HL-60/S4 treated with retinoic acid at 250 ng/mL for 4 days and 3 days (cell line): ENCODE data around the gene GLCE.
"Not testable (repeated sequence)": the region's sequence is repeated elsewhere in the genome, so short reads cannot be mapped to it uniquely, and the experiment has no call there.

Experiments
- in situ Hi-C: fragments of 300-500 bp; cut with MboI; formaldehyde crosslinking; loops from 2 replicates; pipeline ENCODE4 v1.7.0; 2022; ENCODE audit warnings: low sequenced_read_pairs

GLCE gene

DNA sequence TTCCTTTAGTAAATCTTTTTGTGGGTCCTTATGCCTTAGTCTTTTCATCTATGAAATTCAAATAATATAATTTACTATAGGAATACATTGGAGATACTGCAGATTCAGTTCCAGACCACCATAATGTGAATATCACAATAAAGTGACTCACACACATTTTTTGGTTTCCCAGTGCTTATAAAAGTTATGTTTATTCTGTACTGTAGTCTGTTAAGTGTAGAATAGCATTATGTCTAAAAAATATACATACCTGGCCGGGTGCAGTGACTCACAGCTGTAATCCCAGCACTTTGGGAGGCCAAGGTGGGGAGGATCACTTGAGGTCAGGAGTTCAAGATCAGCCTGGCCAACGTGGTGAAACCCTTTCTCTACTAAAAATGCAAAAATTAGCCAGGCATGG, 84.4 kb downstream of the GLCE start:
- in situ Hi-C loops, result no loop called here

DNA sequence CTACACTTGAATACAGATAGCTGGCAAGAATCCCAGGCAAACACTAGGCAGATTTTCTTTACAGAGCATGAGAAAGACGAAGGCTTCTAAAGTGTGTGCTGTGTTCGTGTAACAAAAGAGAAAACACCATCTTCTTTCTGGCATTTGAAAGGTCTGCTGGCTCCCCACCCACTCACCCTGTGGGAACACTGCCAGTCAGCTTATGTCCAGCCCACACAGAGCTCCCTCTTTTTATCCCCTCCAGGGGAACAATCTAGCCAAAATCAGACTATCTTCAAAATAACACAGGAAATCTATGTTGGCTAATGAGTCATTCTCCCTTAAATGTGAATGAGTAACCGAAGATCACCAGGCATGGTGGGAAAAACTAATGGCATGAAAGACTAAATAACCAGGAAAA, 92.7 kb downstream of the GLCE start:
- in situ Hi-C loops, result no loop called here

DNA sequence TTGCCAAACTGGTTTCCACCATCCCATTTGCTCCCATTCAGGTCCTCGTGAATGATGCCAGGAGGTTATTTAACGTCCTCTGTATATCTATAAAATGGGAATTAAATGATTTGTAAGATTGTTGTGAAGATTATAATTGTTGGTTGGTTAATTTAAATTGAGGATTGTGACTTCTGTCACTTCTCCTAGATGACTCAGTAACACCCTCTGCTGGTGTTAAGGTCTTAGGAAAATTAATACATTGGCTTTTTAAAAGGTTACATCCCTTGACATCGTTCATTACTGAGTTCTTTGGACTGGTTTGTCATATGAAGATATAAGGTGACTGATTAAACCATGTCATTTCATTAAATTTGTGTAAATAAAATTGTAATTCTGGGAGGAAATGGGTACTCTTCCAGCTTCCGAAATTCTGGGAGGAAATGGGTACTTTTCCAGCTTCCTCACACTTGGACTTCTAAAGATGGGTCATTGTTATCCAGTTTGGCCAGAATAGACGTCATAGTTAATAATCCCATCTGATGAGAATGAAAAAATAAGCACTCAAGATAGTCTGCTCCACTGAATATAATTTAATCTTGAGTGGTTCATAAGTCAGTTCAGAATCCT, 105.0 kb downstream of the GLCE start:
- in situ Hi-C loops, result no loop called here

DNA sequence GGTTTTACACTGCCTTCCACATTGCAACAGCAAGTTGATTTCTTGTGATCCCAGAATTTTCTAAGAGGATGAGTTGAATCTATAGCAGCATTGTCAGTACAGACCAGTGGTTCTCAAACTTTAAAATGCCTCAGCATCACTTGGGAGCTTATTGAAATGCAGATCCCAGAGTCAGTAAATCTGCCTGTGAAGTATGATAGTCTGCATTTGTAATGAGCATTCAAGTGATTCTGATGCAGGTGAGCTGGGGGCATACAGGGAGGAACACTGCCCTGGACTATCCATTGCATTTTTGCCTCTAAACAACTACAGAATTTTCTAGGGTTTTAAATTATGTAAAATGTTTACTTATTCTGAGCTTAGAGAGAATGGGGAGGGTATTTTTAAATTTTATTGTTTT, 110.8 kb downstream of the GLCE start:
- in situ Hi-C loops, result no loop called here

DNA sequence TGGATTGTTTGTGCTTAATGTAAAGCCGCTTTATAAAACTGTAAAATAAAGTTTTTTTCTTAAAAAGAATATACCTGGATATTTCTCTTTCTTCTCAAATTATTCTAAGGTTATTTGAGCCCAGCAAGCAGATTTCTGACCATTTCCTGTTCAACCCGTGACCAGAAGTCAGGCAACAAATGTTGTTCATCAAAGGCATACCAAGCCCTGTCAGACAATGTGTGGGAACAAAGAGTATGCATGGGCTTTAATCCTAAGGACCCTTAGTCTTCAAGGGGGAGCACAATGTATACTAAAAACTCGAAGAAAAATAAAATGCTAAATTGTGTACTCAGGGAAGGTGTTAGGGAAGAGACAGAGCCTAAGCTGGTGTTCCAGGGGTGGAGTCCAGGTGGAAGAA, 111.7 kb downstream of the GLCE start:
- in situ Hi-C loops, result no loop called here

DNA sequence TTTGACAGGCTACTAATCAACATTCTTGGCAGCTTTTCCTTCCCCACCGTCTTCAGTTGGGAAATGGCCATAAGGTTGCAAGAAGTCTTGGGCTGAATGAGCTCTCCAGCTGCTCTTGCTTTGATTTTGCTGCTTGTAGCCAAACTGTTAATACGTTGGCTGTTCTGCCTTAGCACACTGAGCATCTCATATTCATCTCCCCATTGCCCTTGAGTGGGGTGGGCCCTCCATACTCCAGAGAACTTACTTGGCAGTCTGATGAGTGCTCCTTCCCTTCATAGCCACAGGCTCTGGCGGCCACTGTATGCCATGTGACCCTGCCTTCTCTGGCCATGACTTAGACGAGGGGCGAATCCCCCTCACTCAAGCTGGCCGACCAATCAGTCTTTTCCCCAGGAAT, 112.5 kb downstream of the GLCE start:
- in situ Hi-C loops, result no loop called here

DNA sequence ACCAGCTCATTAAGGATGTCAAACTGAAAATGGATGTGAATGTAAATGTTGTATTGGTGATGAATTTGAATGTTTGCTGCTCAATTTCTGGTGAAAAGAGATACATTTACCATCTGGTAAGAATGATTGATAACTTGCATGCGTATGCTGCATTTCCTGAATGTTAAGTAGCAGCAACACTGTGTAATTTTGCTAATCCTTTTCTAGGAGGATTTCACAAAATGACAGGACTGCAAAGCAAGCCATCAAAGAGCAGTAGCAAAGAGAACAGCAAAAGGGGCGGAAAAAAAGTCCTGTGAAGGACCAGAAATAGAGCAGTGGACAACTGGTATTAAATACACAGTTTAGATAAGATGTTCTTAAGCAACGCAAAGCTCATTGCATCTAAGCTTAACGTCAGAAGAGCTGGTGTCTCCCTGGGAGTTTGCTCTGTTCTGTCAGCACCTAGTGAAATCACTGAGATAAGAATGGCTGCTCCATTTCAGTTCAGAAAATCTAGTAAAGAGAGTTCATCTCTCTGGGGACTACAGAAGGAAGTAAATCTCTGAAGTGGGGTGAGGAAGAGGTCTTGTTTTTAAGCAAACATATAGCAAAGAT, 114.7 kb downstream of the GLCE start:
- in situ Hi-C loops, result no loop called here

DNA sequence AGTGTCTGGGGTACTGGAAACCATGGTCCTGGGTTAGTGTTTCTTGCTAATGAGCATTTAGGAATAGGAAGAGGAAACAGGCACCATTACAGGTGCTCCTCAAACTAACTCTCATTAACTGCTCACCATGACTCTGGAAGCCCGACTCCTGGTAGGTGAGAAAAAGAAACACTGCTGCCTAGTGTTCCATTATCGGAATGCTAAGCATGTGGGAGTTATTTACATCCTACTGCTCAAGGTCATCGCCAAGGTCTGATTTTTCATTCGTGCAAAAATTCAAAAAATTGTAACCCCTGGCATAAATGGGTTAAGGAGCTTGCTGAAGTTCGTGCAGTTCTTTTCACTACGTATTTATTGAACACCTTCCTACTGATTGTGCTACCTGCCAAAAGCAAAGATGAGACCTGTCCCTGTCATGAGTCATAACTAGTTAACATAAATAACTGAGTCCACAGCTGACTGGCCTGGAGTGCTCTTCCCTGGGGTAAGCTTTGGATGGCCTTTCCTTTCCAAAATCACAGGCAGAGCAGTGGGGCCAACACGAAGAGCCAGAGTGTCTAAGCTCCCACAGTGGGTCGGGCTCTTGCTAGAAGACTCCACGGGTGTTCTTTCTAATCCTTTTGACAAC, 115.6 kb downstream of the GLCE start:
- in situ Hi-C loops, result no loop called here

DNA sequence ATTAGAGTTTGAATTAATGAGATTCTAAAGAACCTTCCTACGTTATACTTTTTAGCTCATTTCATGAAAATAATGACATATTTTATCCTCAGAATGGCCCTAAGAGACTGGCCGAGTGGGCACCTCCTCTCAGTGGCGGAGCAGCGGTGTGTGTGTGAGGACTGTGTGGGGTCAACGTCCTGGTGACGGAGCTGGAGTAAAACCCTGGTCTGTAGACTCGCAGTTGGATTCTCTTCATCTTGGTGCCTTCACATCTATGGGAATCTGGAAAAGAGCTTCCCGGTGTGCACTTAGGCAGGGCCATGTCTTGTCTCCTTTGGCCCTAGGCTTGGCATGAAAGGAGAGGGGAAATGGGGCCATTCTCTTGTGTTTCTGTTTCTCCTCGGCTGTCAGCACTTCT, 116.9 kb downstream of the GLCE start:
- in situ Hi-C loops, result no loop called here

DNA sequence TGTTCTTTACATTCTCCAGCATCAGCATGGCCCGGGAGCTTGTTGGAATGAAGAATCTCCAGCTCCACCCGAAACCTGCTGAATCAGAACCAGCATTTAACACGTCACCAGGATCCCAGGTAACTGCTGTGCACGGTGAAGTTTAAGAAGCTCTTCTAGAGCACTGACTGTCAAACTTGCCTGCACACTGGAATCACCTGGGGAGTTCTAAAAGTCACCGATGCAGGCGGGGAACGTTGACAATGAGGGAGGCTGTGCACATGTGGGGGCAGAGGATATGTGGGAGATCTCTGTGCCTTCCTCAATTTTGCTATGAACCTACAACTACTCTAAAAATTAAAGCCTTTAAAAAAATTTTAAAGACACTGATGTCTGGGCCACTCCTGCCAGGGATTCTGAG, 119.2 kb downstream of the GLCE start:
- in situ Hi-C loops, result no loop called here

DNA sequence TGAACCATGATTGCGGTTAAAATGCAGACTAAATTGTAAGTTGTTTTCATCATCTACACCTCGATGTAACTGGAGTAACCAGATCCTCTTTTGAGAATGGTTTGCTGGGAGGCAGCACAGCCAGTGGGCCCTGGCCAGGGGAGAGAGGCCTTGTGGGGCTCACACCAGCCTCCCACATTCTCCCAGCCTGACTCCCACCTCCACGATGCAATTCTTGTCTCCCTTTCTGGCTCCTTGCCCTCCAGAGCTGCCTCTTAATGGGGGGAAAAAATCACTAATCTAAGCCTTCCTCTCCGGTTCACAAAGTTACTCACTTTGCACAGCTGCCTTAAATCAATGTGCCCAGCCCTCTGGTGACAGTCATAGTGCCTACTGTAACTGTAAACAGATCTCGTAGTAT, 120.3 kb downstream of the GLCE start:
- in situ Hi-C loops, result no loop called here

DNA sequence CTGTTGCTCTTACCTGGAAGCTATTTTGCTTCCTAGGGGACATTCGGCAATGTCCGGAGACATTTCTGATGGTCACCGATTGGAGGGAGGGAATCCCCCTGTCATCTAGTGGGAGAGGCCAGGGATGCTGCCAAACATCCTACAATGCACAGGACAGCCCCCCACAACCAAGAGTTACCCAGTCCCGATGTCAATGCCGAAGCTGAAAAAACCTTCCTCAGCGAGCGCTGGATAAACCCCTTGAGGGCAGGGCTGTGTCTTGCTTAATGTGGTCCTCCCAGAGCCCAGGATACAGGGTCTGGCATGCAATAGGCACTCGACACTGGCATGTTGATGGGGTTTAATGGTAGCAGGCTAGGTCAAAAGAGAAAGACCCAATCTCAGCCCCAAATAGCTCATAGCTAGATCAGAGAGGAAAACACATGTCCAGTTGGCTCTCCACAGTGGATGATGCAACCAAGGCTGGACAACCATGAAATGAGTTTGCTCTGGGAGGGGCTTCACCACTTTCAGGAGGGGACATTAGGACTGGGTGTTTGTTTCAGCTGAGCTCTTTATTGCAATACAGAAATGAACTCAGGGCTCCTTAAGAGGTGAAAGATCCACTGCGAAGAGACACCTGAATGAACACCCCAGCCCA, 121.8 kb downstream of the GLCE start:
- in situ Hi-C loops, result no loop called here

DNA sequence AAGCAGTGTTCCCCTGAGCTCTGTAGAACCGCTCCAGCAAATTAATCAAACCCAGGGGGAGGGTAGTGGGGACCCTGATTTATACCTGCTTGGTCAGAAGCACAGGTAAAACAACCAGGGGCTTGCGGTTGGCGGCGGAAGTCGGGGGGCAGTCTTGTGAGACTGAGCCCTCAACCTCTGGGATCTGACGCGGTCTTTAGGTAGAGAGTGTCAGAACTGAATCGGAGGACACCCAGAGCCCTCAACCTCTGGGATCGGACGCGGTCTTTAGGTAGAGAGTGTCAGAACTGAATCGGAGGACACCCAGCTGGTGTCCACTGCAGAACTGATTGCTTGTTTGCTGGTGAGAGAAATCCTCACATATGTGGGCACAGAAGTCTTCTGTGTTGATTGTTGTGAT, 125.4 kb downstream of the GLCE start:
- in situ Hi-C loops, result no loop called here

DNA sequence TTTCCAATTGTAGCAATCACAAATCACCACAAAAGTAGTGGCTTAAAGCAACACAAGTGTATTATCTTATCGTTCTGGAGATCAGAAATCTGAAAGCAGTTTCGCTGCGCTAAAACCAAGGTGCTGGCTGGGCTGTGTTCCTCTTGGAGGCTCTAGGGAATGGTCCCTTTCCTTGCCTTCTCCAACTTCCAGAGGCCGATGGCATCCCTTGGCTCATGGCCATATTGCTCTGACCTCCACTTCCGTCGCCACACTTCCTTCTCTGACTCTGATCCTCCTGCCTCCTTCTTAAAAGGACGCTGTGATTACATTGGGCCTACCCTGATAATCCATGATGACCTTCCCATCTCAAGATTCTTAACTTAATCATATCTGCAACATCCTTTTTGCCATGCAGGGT, 127.6 kb downstream of the GLCE start:
- in situ Hi-C loops, result no loop called here

DNA sequence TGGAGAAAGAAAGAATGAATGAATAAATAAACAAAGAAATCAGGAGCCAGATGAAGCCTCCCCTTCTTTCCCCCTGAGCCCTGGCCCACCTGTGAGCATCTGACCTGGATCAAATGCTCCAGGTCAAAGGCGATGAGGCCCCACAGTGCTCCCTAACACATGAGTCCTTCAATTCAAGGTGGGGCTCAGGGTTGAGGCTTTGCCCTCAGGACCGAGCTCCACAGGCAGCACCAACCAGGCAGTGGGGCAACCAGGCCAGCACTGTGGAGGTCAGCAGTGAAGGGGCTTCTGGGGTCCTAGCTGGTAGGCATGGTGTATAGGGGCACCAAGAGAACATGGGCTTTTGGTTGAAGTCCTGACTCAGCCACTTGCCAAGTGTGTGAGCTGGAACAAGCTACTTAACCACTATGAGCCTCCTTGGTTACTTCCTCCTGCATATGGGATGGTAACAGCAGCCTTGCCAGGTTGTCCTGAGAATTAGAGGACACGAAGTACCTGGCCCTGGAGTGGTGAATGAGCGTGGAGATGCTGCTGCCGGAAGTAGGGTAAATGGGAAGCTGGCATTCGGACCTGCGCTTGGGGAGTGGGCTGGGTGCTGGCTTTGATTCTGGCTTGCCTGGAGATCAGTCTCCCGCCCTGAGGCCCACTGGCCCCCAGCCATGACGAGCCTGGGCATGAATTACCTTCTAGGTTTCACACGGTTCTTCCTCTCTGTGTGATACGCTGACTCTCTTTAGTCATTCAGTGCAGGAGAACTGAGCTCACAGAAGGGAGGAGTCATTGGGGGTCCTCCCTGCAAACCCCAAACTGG, 128.3 kb downstream of the GLCE start:
- in situ Hi-C loops, result no loop called here

DNA sequence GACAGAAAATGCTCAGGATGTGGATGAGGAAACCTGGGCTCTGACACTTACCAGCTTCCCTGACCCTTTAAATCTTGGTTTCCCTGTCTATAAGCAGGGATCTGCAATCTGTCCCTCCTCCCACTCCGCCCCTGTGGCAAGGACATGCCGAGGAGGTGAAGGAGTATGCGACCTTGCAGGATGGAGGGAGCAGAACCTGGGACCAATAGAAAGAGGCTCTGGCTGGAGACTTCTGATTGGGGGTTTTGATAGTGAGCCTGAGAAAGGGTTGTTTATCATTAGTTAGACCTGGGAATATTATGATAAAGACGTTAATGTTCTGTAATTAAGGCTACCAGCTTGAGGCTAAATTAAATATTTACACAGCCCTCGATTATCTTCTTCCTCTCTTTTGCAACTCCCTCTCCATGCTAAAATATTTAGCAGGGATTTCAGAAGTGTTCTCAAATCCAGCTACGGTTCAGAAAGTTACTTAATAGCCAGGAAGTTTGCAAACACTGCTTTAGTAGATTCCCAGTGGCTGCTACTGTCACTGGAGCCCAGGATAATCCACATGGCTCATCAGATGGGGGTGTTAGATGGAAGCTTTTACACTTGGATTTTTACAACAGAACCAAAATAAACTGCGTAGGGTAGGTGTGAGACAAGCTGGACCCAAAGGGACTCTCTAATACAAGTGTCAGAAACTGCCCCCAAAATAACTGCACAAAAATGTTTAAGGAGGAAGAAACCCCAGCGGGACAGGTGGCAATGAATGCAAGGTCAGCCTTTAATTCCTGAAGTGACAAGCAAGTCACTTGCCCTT, 129.1 kb downstream of the GLCE start:
- in situ Hi-C loops, result no loop called here

DNA sequence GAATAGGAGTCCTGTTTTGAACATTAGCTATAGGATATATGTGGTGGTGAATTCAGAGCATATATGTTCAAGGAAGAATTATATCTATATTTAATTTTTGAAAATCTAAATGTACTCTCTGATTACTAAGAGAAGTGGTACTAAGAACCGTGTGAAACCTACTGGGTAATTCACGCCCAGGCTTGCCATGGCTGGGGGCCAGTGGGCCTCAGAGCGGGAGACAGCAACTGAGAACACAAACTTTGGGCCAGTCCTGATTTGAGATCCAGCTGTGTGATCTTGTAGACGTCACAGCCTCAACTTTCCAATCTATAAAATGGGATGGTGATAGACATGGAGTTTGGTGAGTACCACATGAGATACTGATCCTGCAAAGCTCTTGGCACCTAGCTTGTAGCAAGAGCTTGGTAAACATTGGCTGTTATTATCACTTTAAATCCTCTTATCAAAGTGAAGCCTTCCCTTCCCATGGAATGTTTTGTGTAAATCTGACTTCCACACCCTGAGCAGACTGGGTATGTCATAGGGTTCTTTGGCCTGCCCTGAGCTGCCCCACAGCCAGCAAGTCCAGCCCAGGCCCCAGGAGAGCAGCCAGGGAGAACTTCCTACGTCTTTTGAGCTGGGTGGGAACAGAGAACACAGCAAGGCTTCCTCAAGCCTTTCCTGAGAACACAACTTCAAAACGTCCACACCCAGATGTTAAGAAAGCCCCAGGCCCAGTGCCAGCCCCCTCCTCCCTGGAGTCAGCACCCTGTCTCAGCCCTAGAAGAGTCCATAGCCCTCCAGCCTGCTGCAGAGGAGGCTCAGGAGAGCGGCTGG, 130.1 kb downstream of the GLCE start:
- in situ Hi-C loops, result no loop called here

DNA sequence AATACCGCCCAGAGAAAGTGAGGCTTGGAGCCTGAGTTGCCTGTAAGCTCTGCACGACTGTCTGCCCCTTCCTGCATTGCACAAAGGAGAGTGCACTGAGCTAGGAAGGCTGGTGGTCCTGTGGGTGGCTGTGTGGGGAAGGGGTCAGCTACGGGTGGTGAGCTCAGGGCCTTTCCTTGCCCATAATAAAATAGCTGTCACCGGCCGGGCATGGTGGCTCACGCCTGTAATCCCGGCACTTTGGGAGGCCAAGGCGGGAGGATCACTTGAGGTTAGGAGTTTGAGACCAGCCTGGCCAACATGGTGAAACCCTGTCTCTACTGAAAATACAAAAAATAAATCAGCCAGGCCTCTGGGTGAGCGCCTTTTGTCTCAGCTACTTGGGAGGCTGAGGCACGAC, 131.2 kb downstream of the GLCE start:
- in situ Hi-C loops, result not testable (repeated sequence)

DNA sequence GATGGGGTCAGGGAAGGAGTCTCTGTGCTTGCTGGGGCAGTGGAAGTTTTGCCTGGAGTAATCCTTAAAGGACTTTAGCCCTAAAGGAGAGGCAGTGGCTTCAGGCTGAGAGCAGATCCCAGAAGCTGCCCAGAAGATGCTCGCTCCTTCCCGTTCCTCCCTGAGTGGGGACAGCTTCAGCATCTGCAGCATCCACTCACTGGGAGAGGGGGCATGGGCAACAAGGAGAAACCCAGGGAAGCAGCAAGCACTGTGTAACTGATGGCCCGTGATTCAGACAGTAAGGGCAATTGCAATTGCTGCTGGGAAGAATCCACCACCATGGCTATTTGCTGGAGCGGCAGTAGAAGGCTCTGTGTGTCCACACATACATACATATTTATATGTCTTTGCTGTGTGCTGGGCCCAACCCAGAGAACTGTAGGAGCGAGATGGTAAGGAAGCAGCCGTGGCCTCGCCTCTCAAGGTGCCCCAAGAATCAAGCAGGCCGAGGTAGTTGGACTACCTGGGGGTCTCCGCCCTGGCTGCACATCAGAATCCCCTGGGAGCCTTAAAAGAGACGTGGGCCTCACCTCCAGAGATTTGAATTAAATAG, 132.5 kb downstream of the GLCE start:
- in situ Hi-C loops, result no loop called here
